ENCODE measurements around the gene ZFYVE28. TPM values are rescaled to one million over a fixed set of nuclear protein-coding genes. Genes with fewer than 3 reads are reported as not detected.

ZFYVE28 gene
- total and polyA plus RNA-seq, 2 of the 8 experiments (the other 6 are each of a cell fraction or from before 2014, with no cell fraction given) = 1.7 to 4.9 TPM

- Histone ChIP-seq H4K20me1 (replicated peaks in 1 of 2; ENCODE audit: control insufficient read depth in 1 of 2, insufficient read depth in 2 of 2, low read length in 2 of 2) (peaks cover 0 to 3% of the 10 kb centered on the region in 2 experiments), H2BK20ac (ENCODE audit: low read length) (no peak overlapping the region), H3K79me1 (ENCODE audit: low read depth, low read length) (no peaks in the 10 kb centered on the region)
These were observed 32.6 kb upstream of the ZFYVE28 start for GRCh38 chr4:2451036-2451520.

More at GRCh38 chr4:2451036-2451520, 32.6 kb upstream of the ZFYVE28 start:
- no peak for TF ChIP-seq KDM4A (IDR thresholded peaks at IDR 0.05; ENCODE audit: low read depth, low read length, severe bottlenecking)
- no peak for TF ChIP-seq KDM5A (IDR thresholded peaks at IDR 0.05; ENCODE audit: low read length)
- no peak for TF ChIP-seq ATF3 (IDR thresholded peaks at IDR 0.05; ENCODE audit: insufficient read depth, low read depth, low read length)
- TF ChIP-seq SIRT6 (IDR thresholded peaks at IDR 0.05; ENCODE audit: low read length) = no peak
- no peak for TF ChIP-seq RAD21 (IDR thresholded peaks at IDR 0.05 in 1 of 2, conservative IDR thresholded peaks at IDR 0.05 in 1 of 2; ENCODE audit: low read depth in 2 of 2, low read length in 2 of 2)
- no peak for TF ChIP-seq SAP30 (IDR thresholded peaks at IDR 0.05; ENCODE audit: insufficient read depth, insufficient replicate concordance, low read length)
- no peak for TF ChIP-seq SIX5 (IDR thresholded peaks at IDR 0.05; ENCODE audit: low read depth, low read length)
- TF ChIP-seq CBX5 (IDR thresholded peaks at IDR 0.05; ENCODE audit: low read depth, low read length) = no peak
- no peak for TF ChIP-seq JUN (IDR thresholded peaks at IDR 0.05; ENCODE audit: low read depth, low read length)
- no peak overlapping the region for H2BK15ac ChIP-seq (ENCODE audit: low read length)
- no peak overlapping the region for H3K4me2 ChIP-seq (ENCODE audit: insufficient read depth in 1 of 2, low read depth in 2 of 2, low read length in 2 of 2)
- no peak overlapping the region for H3K18ac ChIP-seq (ENCODE audit: extremely low read depth, low read length)
- H3K27me3 ChIP-seq (replicated peaks in 1 of 4; ENCODE audit: control insufficient read depth in 3 of 4, extremely low read depth in 1 of 4, insufficient read depth in 3 of 4, low read length in 3 of 4) = no peaks in the 10 kb centered on the region
- WGBS, 2 experiments (ENCODE audit: extremely low coverage in 1 of 2, insufficient coverage in 1 of 2, insufficient read length in 1 of 2, insufficient replicate concordance in 2 of 2, low coverage in 1 of 2, low lambda C conversion rate in 2 of 2, missing lambda C conversion rate in 1 of 2) = 80% methylated on average over 9 of the region's 10 CpGs; no CpG with 5 or more reads in 1 of the 2 experiments
- ChIA-PET POLR2A (ENCODE audit: partially characterized antibody) (interaction anchor here (1.1 to 1.3 kb wide), 2 partner anchors 17 to 23 kb away, joined by 3 to 4 read pairs; partner anchors contain the start of gene RNF4), CTCF (ENCODE audit: partially characterized antibody) (interaction anchor here (0.8 to 5.7 kb wide), 5 partner anchors 9 to 231 kb away, joined by 3 to 53 read pairs (median 7); no protein-coding TSS in a partner anchor)
- no peak overlapping the region for H3K56ac ChIP-seq (replicated peaks; ENCODE audit: insufficient read length, low read depth, low read length)
- H3K79me2 ChIP-seq (ENCODE audit: control insufficient read depth in 1 of 2, insufficient read depth in 2 of 2, low read length in 2 of 2) = no peaks in the 10 kb centered on the region
- no peak overlapping the region for H3K14ac ChIP-seq (ENCODE audit: insufficient read length)
- no peak for DNase-seq (ENCODE audit: low read depth in 1 of 2, low spot score in 2 of 2)
- no peak overlapping the region for H3K27ac ChIP-seq (ENCODE audit: low read depth, low read length)
- H3K4me3 ChIP-seq (ENCODE audit: extremely low read depth in 1 of 4, insufficient read depth in 2 of 4, low read depth in 3 of 4, low read length in 4 of 4) = no peak overlapping the region
- H4K8ac ChIP-seq (ENCODE audit: extremely low read depth, insufficient read depth, low read length) = no peak overlapping the region
- H3K9me3 ChIP-seq (ENCODE audit: insufficient read depth in 2 of 2, low read depth in 1 of 2, low read length in 1 of 2) = no peaks in the 10 kb centered on the region
- H3K4me1 ChIP-seq (replicated peaks in 1 of 4; ENCODE audit: control insufficient read depth in 3 of 4, insufficient read depth in 4 of 4, low read length in 3 of 4) = no peaks in the 10 kb centered on the region
- FAIRE-seq = no peak
- H3K9ac ChIP-seq (replicated peaks in 1 of 4; ENCODE audit: extremely low read depth in 1 of 4, low read depth in 3 of 4, low read length in 3 of 4) = no peak overlapping the region
- H2BK12ac ChIP-seq (ENCODE audit: low read depth, low read length) = no peak overlapping the region
- no peak overlapping the region for H4K5ac ChIP-seq (ENCODE audit: insufficient read length, low read depth, low read length)
- H2AK5ac ChIP-seq (ENCODE audit: low read depth, low read length) = no peak overlapping the region
- no peak overlapping the region for H2BK120ac ChIP-seq (replicated peaks; ENCODE audit: low read depth, low read length)
- H3K23me2 ChIP-seq (ENCODE audit: low read depth, low read length) = peaks cover 15% of the 10 kb centered on the region; the same call in 1 of the 2 replicates
- H2BK5ac ChIP-seq (ENCODE audit: low read depth, low read length) = no peak overlapping the region
- no peak overlapping the region for H2AFZ ChIP-seq (ENCODE audit: low read length)
- no peak overlapping the region for H4K91ac ChIP-seq (replicated peaks; ENCODE audit: insufficient read length, low read length)
- no peak overlapping the region for H3K23ac ChIP-seq (ENCODE audit: insufficient read length)
- H3K4ac ChIP-seq (replicated peaks; ENCODE audit: insufficient read length, low read depth, low read length) = no peak overlapping the region
- H3K36me3 ChIP-seq (ENCODE audit: control insufficient read depth in 2 of 4, insufficient read depth in 4 of 4, low read length in 3 of 4) = no peaks in the 10 kb centered on the region

All from H1 (cell line).